ENCODE data around the gene USP3. TPM values are rescaled to one million over a fixed set of nuclear protein-coding genes. Genes with fewer than 3 reads are reported as not detected.

USP3 gene
- total and polyA plus RNA-seq, 2 of the 13 experiments (the other 11 are each of a cell fraction or from before 2014, with no cell fraction given) = 14.3 to 61.2 TPM

DNA sequence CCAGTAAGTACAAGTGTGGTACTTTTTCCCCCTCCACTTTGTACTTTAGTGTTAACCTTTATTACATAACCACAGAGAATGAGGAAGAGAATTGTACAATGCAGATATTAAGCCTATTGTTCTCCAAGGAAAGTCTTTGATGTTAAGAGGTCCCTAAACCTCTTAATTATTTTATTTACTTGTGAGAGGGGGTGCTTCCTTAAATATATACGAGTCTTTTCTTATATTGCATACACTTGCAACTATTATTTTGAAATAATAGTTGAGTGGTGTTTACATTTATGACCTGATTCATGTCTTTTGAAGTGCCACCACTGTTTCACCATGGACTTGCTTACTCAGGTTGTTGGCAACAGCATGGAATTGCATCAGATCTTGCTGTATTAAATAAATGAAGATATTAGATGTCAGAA lies 10.1 kb downstream of the USP3 start (continued):
- TF ChIP-seq KLF13 (CRISPR knock-in tag; IDR thresholded peaks at IDR 0.05) = no peak
- TF ChIP-seq ZNF746 (CRISPR knock-in tag; IDR thresholded peaks at IDR 0.05) = no peak
- TF ChIP-seq RBM39 (IDR thresholded peaks at IDR 0.05; ENCODE audit: low read depth, low read length, poor library complexity, severe bottlenecking) = no peak
- TF ChIP-seq ZNF777 (CRISPR knock-in tag; IDR thresholded peaks at IDR 0.05) = no peak
- TF ChIP-seq ZNF607 (CRISPR knock-in tag; IDR thresholded peaks at IDR 0.05; ENCODE audit: borderline replicate concordance) = no peak
- peak; percentile 85 for TF ChIP-seq CEBPB (IDR thresholded peaks at IDR 0.05; ENCODE audit: borderline replicate concordance, low read depth, low read length)
- peak; percentile 78 for TF ChIP-seq FOXA3 (CRISPR knock-in tag; IDR thresholded peaks at IDR 0.05)
- TF ChIP-seq REXO4 (CRISPR knock-in tag; IDR thresholded peaks at IDR 0.05; ENCODE audit: borderline replicate concordance) = no peak
- TF ChIP-seq POLR2AphosphoS2 (IDR thresholded peaks at IDR 0.05; ENCODE audit: low read depth, low read length) = no peak
- TF ChIP-seq PAX8 (CRISPR knock-in tag; IDR thresholded peaks at IDR 0.05; ENCODE audit: borderline replicate concordance) = no peak
- no peak for TF ChIP-seq MBNL3 (CRISPR knock-in tag; conservative IDR thresholded peaks at IDR 0.05)
- no peak for TF ChIP-seq ZFP36L2 (CRISPR knock-in tag; IDR thresholded peaks at IDR 0.05)
- TF ChIP-seq SNRNP70 (IDR thresholded peaks at IDR 0.05; ENCODE audit: low read depth, low read length) = no peak
- TF ChIP-seq, protein P1, sequence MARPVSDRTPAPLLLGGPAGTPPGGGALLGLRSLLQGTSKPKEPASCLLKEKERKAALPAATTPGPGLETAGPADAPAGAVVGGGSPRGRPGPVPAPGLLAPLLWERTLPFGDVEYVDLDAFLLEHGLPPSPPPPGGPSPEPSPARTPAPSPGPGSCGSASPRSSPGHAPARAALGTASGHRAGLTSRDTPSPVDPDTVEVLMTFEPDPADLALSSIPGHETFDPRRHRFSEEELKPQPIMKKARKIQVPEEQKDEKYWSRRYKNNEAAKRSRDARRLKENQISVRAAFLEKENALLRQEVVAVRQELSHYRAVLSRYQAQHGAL (CRISPR knock-in tag; IDR thresholded peaks at IDR 0.05; ENCODE audit: not compliant biosample characterization) = no peak
- no peak for TF ChIP-seq TBP (CRISPR knock-in tag; IDR thresholded peaks at IDR 0.05)
- no peak for TF ChIP-seq ARNT (IDR thresholded peaks at IDR 0.05)
- TF ChIP-seq AGO2 (optimal IDR thresholded peaks at IDR 0.05; ENCODE audit: low read depth, low read length) = no peak
- no peak for TF ChIP-seq NPAS2 (CRISPR knock-in tag; IDR thresholded peaks at IDR 0.05; ENCODE audit: borderline replicate concordance)
- TF ChIP-seq, protein P2, sequence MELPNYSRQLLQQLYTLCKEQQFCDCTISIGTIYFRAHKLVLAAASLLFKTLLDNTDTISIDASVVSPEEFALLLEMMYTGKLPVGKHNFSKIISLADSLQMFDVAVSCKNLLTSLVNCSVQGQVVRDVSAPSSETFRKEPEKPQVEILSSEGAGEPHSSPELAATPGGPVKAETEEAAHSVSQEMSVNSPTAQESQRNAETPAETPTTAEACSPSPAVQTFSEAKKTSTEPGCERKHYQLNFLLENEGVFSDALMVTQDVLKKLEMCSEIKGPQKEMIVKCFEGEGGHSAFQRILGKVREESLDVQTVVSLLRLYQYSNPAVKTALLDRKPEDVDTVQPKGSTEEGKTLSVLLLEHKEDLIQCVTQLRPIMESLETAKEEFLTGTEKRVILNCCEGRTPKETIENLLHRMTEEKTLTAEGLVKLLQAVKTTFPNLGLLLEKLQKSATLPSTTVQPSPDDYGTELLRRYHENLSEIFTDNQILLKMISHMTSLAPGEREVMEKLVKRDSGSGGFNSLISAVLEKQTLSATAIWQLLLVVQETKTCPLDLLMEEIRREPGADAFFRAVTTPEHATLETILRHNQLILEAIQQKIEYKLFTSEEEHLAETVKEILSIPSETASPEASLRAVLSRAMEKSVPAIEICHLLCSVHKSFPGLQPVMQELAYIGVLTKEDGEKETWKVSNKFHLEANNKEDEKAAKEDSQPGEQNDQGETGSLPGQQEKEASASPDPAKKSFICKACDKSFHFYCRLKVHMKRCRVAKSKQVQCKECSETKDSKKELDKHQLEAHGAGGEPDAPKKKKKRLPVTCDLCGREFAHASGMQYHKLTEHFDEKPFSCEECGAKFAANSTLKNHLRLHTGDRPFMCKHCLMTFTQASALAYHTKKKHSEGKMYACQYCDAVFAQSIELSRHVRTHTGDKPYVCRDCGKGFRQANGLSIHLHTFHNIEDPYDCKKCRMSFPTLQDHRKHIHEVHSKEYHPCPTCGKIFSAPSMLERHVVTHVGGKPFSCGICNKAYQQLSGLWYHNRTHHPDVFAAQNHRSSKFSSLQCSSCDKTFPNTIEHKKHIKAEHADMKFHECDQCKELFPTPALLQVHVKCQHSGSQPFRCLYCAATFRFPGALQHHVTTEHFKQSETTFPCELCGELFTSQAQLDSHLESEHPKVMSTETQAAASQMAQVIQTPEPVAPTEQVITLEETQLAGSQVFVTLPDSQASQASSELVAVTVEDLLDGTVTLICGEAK (IDR thresholded peaks at IDR 0.05) = no peak
- TF ChIP-seq, protein P2 (CRISPR knock-in tag; IDR thresholded peaks at IDR 0.05) = no peak

All from HepG2 (cell line).